ENCODE measurements around the gene AMMECR1L. TPM values are rescaled to one million over a fixed set of nuclear protein-coding genes. Genes with fewer than 3 reads are reported as not detected.
"Not testable (repeated sequence)": the region's sequence is repeated elsewhere in the genome, so short reads cannot be mapped to it uniquely, and the experiment has no call there.

AMMECR1L gene
- total RNA-seq, 1 experiment from 2014 or later = 19.1 TPM

GRCh38 chr2:127887082-127887775, 1.5 kb upstream of the AMMECR1L start:
- Histone ChIP-seq H3K4me2 (ENCODE audit: low read length) (peak overlapping the region; percentile 59), H2AFZ (ENCODE audit: low read depth, low read length, poor library complexity, severe bottlenecking) (no peak overlapping the region), H3K9me3 (ENCODE audit: control insufficient read depth in 1 of 2, insufficient read depth in 1 of 2, low read depth in 1 of 2, low read length in 2 of 2) (no peaks in the 10 kb centered on the region), H3K4me3 (replicated peaks in 1 of 2; ENCODE audit: low read depth in 1 of 2, low read length in 2 of 2) (peak overlapping the region; percentile 51 to 63), H3K9me2 (ENCODE audit: insufficient read depth) (no peaks in the 10 kb centered on the region), H4K20me1 (ENCODE audit: insufficient read depth) (no peaks in the 10 kb centered on the region), H3K79me2 (ENCODE audit: insufficient read depth, low read length) (peaks cover 34% of the 10 kb centered on the region), H3K27ac (ENCODE audit: low read depth, low read length) (peak overlapping the region; percentile 27; the same call in 1 of the 2 replicates), H3K4me1 (ENCODE audit: control insufficient read depth in 1 of 2, insufficient read depth in 2 of 2, low read length in 2 of 2) (peaks cover 10 to 17% of the 10 kb centered on the region in 2 experiments; a peak in 3 of 4 replicates), H3K36me3 (ENCODE audit: control insufficient read depth in 1 of 2, insufficient read depth in 2 of 2, low read length in 2 of 2) (peaks cover 6 to 13% of the 10 kb centered on the region in 2 experiments; a peak in 2 of 4 replicates), H3K9ac (ENCODE audit: low read length) (peak overlapping the region; percentile 66), H3K27me3 (ENCODE audit: insufficient read depth, low read length) (no peaks in the 10 kb centered on the region)
- no peak for ATAC-seq
- POLR2A ChIA-PET = no interaction called here
- no peak for DNase-seq (ENCODE audit: low read depth, low spot score)
- intact Hi-C loops (cut with micrococcal nuclease) = loop anchor here (10.0 kb wide), 1 partner anchor 138 kb away; the partner anchor contains the start of gene SAP130
- BruUV-seq (replicated peaks) = TSS peak; percentile 65
- CTCF ChIA-PET = no interaction called here
- RAD21 ChIA-PET (ENCODE audit: low non-redundant PET in 1 of 2, low total read pairs in 2 of 2, uncharacterized antibody in 2 of 2, unreplicated experiment in 2 of 2) = no interaction called here
- TF ChIP-seq SP1 (IDR thresholded peaks at IDR 0.05; ENCODE audit: low read depth) (no peak), JUND (IDR thresholded peaks at IDR 0.05) (no peak)

DNA sequence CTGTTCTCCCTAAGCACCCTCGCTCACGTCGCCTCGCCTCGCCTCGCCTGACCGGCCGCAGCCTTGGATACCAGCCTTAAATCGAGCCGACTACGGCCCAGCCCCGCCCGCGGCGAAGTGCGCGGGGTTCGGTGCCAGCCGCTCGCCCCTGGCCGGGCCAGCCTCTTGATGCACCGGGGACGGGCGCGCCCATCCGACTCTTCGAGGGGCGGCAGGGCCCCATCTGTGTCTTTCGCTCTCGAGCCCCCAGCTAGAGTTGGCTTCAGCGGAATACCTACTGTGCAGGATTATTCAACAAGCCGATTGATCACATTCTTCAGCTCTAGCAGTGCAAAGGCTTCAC, 808 bp upstream of the AMMECR1L start:
- intact Hi-C loops (cut with micrococcal nuclease) = loop anchor here (10.0 kb wide), 1 partner anchor 138 kb away; the partner anchor contains the start of gene SAP130
- DNase-seq (ENCODE audit: low read depth, low spot score); CTCF ChIA-PET; H3K27me3 ChIP-seq (ENCODE audit: insufficient read depth, low read length); POLR2A ChIA-PET; H3K9me2 ChIP-seq (ENCODE audit: insufficient read depth); RAD21 ChIA-PET (ENCODE audit: low non-redundant PET in 1 of 2, low total read pairs in 2 of 2, uncharacterized antibody in 2 of 2, unreplicated experiment in 2 of 2); H2AFZ ChIP-seq (ENCODE audit: low read depth, low read length, poor library complexity, severe bottlenecking); H4K20me1 ChIP-seq (ENCODE audit: insufficient read depth); BruUV-seq (replicated peaks); H3K9me3 ChIP-seq (ENCODE audit: control insufficient read depth in 1 of 2, insufficient read depth in 1 of 2, low read depth in 1 of 2, low read length in 2 of 2): not testable (repeated sequence)
- Histone ChIP-seq H3K4me3 (replicated peaks in 1 of 2; ENCODE audit: low read depth in 1 of 2, low read length in 2 of 2) (peak overlapping the region; percentile 51 to 63), H3K4me1 (ENCODE audit: control insufficient read depth in 1 of 2, insufficient read depth in 2 of 2, low read length in 2 of 2) (peaks cover 10 to 17% of the 10 kb centered on the region in 2 experiments; a peak in 3 of 4 replicates), H3K27ac (ENCODE audit: low read depth, low read length) (peak overlapping the region; percentile 84), H3K79me2 (ENCODE audit: insufficient read depth, low read length) (peaks cover 41% of the 10 kb centered on the region), H3K4me2 (ENCODE audit: low read length) (peak overlapping the region; percentile 59), H3K9ac (ENCODE audit: low read length) (peak overlapping the region; percentile 66), H3K36me3 (ENCODE audit: control insufficient read depth in 1 of 2, insufficient read depth in 2 of 2, low read length in 2 of 2) (peaks cover 6 to 13% of the 10 kb centered on the region in 2 experiments; a peak in 2 of 4 replicates)
- 0 out of 2 replicates have a peak, but pooled peaks have one; percentile 31 for TF ChIP-seq ZFX (IDR thresholded peaks at IDR 0.05)
- ATAC-seq = peak; percentile 48

Data from HCT116 (cell line).